GM12878 (cell line): ENCODE data around the gene SPATA46. TPM values are rescaled to one million over a fixed set of nuclear protein-coding genes. Genes with fewer than 3 reads are reported as not detected.

Experiments
- CBFB ChIP-seq: IDR thresholded peaks from 2 replicates; pipeline ENCODE4 v1.6.1; 2016; ENCODE audit warnings: antibody characterized with exemption, low read depth
- CEBPZ ChIP-seq: fragments of 150-350 bp; IDR thresholded peaks from 2 replicates; pipeline ENCODE4 v1.6.1; 2016; ENCODE audit warnings: low read depth, low read length
- E4F1 ChIP-seq: fragments of 450-650 bp; IDR thresholded peaks from 2 replicates; pipeline ENCODE4 v1.6.1; 2018; ENCODE audit warnings: borderline replicate concordance, mild to moderate bottlenecking; ENCODE audit not compliant: partially characterized antibody
- ELK1 ChIP-seq: IDR thresholded peaks from 2 replicates; pipeline ENCODE4 v1.6.1; 2012; ENCODE audit warnings: low read depth, low read length, improper control_type of control experiment
- KDM1A ChIP-seq: fragments of 200-600 bp; sonication (generic); IDR thresholded peaks from 2 replicates; pipeline ENCODE4 v1.6.1; 2016; ENCODE audit warnings: borderline replicate concordance
- SKIL ChIP-seq: fragments of 450-650 bp; IDR thresholded peaks from 2 replicates; pipeline ENCODE4 v1.6.1; 2017; ENCODE audit warnings: mild to moderate bottlenecking, low read depth, inconsistent platforms; ENCODE audit not compliant: poor library complexity, severe bottlenecking
- polyA plus RNA-seq, 11 experiments: library from polyadenylated mRNA; depleted of rRNA in 4 of 11; unstranded in 6 of 11; stranded (reverse) in 5 of 11; fragments of >200 nt; fragmentation: Nextera tagmentation in 4 of 11; fragmentation: Illumina TruSeq in 1 of 11; extraction: Ambion mirVana in 4 of 11; extraction: Trizol in 1 of 11; gene quantifications; 1 replicate in 1 of 11; 2 replicates in 10 of 11; pipeline versions ENCODE4 v1.2.1 to v1.2.3, GENCODE V29; 2011 to 2016; ENCODE audit warnings: inconsistent platforms in 2 of 11, missing spikeins in 2 of 11, low read depth in 1 of 11
- total RNA-seq, 4 experiments: library from RNA; depleted of rRNA in 3 of 4; stranded (reverse); fragments of >200 nt in 3 of 4; fragmentation: Illumina TruSeq in 1 of 4; extraction: Trizol in 1 of 4; gene quantifications; 2 replicates each; pipeline versions ENCODE4 v1.2.1 to v1.2.3, GENCODE V29; 2013 to 2021

The SPATA46 gene
- total and polyA plus RNA-seq, 10 of the 15 experiments (the other 5 are each of a cell fraction or from before 2014, with no cell fraction given), result not detected

- TF ChIP-seq ELK1, result no peak
- no peak for TF ChIP-seq CEBPZ
- no peak for TF ChIP-seq SKIL
- TF ChIP-seq KDM1A, result no peak
- no peak for TF ChIP-seq CBFB
- no peak for TF ChIP-seq E4F1
- TF ChIP-seq, all 136 proteins: peak for 0
Measured at GRCh38 chr1:162360874-162361260, 15.8 kb downstream of the SPATA46 start (continued).
